Measurements from ENCODE around the gene ZNF514. TPM values are rescaled to one million over a fixed set of nuclear protein-coding genes. Genes with fewer than 3 reads are reported as not detected.

ZNF514 gene
- total and polyA plus RNA-seq, 10 of the 15 experiments (the other 5 are each of a cell fraction or from before 2014, with no cell fraction given): 5.1 to 8.7 (median 6.6) TPM

DNA sequence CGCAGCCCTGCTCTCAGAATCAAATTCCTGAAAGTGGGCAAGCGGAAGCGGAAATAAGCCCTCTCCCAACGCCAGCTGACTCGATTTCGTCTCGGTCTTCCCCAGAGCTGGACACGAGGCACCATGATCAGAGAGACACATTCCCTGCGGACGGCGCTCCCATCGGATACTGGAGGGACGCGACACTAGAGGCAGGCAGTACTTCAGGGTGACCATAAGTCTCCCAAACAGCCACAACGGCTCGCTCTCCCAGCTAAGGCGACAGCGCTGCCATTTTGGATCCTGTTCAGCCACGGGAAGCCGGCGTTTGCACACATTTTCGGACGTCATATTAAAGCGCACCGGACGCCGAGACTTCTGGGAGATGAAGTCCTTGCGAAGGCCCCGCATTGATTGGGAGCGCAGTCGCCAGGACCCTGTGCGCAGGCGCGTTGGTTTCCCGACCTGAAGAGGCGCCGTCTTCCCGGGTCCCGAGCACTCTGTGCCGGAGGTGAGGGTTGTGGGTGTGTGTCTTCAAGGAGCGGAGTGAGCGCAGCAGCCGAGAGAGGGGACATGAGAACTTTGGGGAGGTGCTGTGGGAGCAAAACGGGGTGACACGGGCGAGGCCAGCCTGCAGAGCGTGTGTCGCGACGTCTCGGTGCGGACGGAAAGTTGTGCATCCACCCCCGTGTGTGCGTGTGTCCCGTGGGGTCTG lies 5.9 kb upstream of the ZNF514 start, which contains the start of gene ZNF2 (continued):
- TF ChIP-seq CREB1 (IDR thresholded peaks at IDR 0.05; ENCODE audit: low read depth) (peak; percentile 99), RELA (IDR thresholded peaks at IDR 0.05; ENCODE audit: borderline replicate concordance, partially characterized antibody) (peak; percentile 55), GABPA (IDR thresholded peaks at IDR 0.05; ENCODE audit: low read depth) (peak; percentile 89), POLR2AphosphoS5 (IDR thresholded peaks at IDR 0.05; ENCODE audit: low read length) (peak; percentile 98), SRF (IDR thresholded peaks at IDR 0.05; ENCODE audit: low read depth in 2 of 2, low read length in 2 of 2) (peak in 1 of 2 experiments; percentile 86; a peak in 2 of 4 replicates), YBX1 (IDR thresholded peaks at IDR 0.05) (no peak), TCF3 (IDR thresholded peaks at IDR 0.05; ENCODE audit: borderline replicate concordance, insufficient read depth, low read depth, low read length) (no peak), BACH1 (IDR thresholded peaks at IDR 0.05; ENCODE audit: borderline replicate concordance) (peak; percentile 30; the same call in 1 of the 2 replicates), PKNOX1 (IDR thresholded peaks at IDR 0.05) (no peak), ZBED1 (IDR thresholded peaks at IDR 0.05; ENCODE audit: borderline replicate concordance) (peak; percentile 9; the same call in 1 of the 2 replicates), ESRRA (IDR thresholded peaks at IDR 0.05; ENCODE audit: low read length) (peak; percentile 36; the same call in 1 of the 2 replicates), SP1 (IDR thresholded peaks at IDR 0.05; ENCODE audit: low read depth, low read length) (peak; percentile 44), STAT1 (conservative IDR thresholded peaks at IDR 0.05) (no peak), CBFB (IDR thresholded peaks at IDR 0.05; ENCODE audit: low read depth) (peak; percentile 25; the same call in 1 of the 2 replicates), SMAD5 (IDR thresholded peaks at IDR 0.05; ENCODE audit: low read depth) (peak; percentile 87), POLR2A (IDR thresholded peaks at IDR 0.05; ENCODE audit: low read depth, low read length) (peak; percentile 99), MEF2A (IDR thresholded peaks at IDR 0.05; ENCODE audit: insufficient read depth, low read depth, low read length) (no peak), MXI1 (IDR thresholded peaks at IDR 0.05; ENCODE audit: low read depth, low read length) (peak; percentile 89), NBN (IDR thresholded peaks at IDR 0.05) (peak; percentile 92; the same call in 1 of the 2 replicates), YY1 (IDR thresholded peaks at IDR 0.05; ENCODE audit: low read depth, low read length) (peak; percentile 99)
- TF ChIP-seq, protein P1, sequence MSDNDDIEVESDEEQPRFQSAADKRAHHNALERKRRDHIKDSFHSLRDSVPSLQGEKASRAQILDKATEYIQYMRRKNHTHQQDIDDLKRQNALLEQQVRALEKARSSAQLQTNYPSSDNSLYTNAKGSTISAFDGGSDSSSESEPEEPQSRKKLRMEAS (IDR thresholded peaks at IDR 0.05; ENCODE audit: low read depth, low read length): peak; percentile 74
- TF ChIP-seq, protein P2, sequence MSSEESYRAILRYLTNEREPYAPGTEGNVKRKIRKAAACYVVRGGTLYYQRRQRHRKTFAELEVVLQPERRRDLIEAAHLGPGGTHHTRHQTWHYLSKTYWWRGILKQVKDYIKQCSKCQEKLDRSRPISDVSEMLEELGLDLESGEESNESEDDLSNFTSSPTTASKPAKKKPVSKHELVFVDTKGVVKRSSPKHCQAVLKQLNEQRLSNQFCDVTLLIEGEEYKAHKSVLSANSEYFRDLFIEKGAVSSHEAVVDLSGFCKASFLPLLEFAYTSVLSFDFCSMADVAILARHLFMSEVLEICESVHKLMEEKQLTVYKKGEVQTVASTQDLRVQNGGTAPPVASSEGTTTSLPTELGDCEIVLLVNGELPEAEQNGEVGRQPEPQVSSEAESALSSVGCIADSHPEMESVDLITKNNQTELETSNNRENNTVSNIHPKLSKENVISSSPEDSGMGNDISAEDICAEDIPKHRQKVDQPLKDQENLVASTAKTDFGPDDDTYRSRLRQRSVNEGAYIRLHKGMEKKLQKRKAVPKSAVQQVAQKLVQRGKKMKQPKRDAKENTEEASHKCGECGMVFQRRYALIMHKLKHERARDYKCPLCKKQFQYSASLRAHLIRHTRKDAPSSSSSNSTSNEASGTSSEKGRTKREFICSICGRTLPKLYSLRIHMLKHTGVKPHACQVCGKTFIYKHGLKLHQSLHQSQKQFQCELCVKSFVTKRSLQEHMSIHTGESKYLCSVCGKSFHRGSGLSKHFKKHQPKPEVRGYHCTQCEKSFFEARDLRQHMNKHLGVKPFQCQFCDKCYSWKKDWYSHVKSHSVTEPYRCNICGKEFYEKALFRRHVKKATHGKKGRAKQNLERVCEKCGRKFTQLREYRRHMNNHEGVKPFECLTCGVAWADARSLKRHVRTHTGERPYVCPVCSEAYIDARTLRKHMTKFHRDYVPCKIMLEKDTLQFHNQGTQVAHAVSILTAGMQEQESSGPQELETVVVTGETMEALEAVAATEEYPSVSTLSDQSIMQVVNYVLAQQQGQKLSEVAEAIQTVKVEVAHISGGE (CRISPR knock-in tag; IDR thresholded peaks at IDR 0.05): peak; percentile 14; the same call in 1 of the 2 replicates
- TF ChIP-seq, protein P3, sequence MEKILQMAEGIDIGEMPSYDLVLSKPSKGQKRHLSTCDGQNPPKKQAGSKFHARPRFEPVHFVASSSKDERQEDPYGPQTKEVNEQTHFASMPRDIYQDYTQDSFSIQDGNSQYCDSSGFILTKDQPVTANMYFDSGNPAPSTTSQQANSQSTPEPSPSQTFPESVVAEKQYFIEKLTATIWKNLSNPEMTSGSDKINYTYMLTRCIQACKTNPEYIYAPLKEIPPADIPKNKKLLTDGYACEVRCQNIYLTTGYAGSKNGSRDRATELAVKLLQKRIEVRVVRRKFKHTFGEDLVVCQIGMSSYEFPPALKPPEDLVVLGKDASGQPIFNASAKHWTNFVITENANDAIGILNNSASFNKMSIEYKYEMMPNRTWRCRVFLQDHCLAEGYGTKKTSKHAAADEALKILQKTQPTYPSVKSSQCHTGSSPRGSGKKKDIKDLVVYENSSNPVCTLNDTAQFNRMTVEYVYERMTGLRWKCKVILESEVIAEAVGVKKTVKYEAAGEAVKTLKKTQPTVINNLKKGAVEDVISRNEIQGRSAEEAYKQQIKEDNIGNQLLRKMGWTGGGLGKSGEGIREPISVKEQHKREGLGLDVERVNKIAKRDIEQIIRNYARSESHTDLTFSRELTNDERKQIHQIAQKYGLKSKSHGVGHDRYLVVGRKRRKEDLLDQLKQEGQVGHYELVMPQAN (conservative IDR thresholded peaks at IDR 0.05): peak; percentile 55
- TF ChIP-seq, protein P4, sequence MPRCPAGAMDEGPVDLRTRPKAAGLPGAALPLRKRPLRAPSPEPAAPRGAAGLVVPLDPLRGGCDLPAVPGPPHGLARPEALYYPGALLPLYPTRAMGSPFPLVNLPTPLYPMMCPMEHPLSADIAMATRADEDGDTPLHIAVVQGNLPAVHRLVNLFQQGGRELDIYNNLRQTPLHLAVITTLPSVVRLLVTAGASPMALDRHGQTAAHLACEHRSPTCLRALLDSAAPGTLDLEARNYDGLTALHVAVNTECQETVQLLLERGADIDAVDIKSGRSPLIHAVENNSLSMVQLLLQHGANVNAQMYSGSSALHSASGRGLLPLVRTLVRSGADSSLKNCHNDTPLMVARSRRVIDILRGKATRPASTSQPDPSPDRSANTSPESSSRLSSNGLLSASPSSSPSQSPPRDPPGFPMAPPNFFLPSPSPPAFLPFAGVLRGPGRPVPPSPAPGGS (IDR thresholded peaks at IDR 0.05; ENCODE audit: borderline replicate concordance, insufficient read depth, low read depth, low read length, poor library complexity, severe bottlenecking): no peak
